ENCODE data around the gene PKP3. TPM values are rescaled to one million over a fixed set of nuclear protein-coding genes. Genes with fewer than 3 reads are reported as not detected.
"Not testable (repeated sequence)": the region's sequence is repeated elsewhere in the genome, so short reads cannot be mapped to it uniquely, and the experiment has no call there.

Gene PKP3
- total and polyA plus RNA-seq, 2 donors from 2014 or later: 1.9 to 3.6 TPM

DNA sequence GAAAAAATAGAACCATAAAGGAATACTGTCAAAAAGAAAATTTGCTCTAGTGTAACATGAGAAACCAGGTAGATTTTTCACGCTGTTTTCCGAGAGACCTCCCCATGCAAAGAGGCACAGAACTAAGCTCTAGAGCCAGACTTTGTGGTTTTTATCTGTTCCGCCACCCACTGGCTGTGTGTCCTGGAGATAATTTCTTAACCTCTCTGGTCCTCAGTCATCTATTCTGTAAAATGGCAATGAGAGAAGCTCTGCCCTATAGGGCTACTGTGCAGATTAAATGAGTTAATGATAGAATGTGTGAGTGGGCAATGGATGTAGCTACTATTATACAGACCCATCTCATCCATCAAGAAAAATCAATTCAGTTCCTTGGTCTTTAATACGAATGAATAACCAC lies 30.2 kb downstream of the PKP3 start:
- TF ChIP-seq CTCF (IDR thresholded peaks at IDR 0.05; ENCODE audit: borderline replicate concordance, extremely low read depth, insufficient read depth): no peak
- H3K9ac ChIP-seq (ENCODE audit: low read length in 3 of 3): no peak overlapping the region
- FAIRE-seq: no peak
- intact Hi-C loops (cut with DNase I): no loop called here
- no peaks in the 10 kb centered on the region for H3K4me1 ChIP-seq (ENCODE audit: control insufficient read depth in 2 of 3, insufficient read depth in 2 of 3, low read depth in 1 of 3, low read length in 3 of 3)
- DNase-seq: peak in 1 of 5 donors; percentile 1
- H3K27ac ChIP-seq (ENCODE audit: low read depth in 2 of 2, low read length in 2 of 2): no peak overlapping the region
- no peaks in the 10 kb centered on the region for H3K36me3 ChIP-seq (ENCODE audit: control insufficient read depth in 2 of 3, insufficient read depth in 3 of 3, low read length in 3 of 3)
- H3K27me3 ChIP-seq (ENCODE audit: control insufficient read depth, insufficient read depth, low read length): no peaks in the 10 kb centered on the region
- H3K9me3 ChIP-seq (ENCODE audit: control insufficient read depth in 2 of 3, insufficient read depth in 1 of 3, low read length in 3 of 3): no peaks in the 10 kb centered on the region
- no peak overlapping the region for H3K4me3 ChIP-seq (ENCODE audit: low read length in 3 of 3)

GRCh38 chr11:424766-425165 lies 30.8 kb downstream of the PKP3 start:
- H3K4me1 ChIP-seq (ENCODE audit: control insufficient read depth in 2 of 3, insufficient read depth in 2 of 3, low read depth in 1 of 3, low read length in 3 of 3); intact Hi-C loops (cut with DNase I); H3K36me3 ChIP-seq (ENCODE audit: control insufficient read depth in 2 of 3, insufficient read depth in 3 of 3, low read length in 3 of 3); H3K9me3 ChIP-seq (ENCODE audit: control insufficient read depth in 2 of 3, insufficient read depth in 1 of 3, low read length in 3 of 3); H3K27me3 ChIP-seq (ENCODE audit: control insufficient read depth, insufficient read depth, low read length); H3K27ac ChIP-seq (ENCODE audit: low read depth in 2 of 2, low read length in 2 of 2); H3K4me3 ChIP-seq (ENCODE audit: low read length in 3 of 3); H3K9ac ChIP-seq (ENCODE audit: low read length in 3 of 3); FAIRE-seq: not testable (repeated sequence)
- peak in 1 of 5 donors; percentile 26 for DNase-seq

GRCh38 chr11:425301-425700 lies 31.3 kb downstream of the PKP3 start:
- TF ChIP-seq CTCF (IDR thresholded peaks at IDR 0.05; ENCODE audit: borderline replicate concordance, extremely low read depth, insufficient read depth): no peak
- Histone ChIP-seq H3K27ac (ENCODE audit: low read depth in 2 of 2, low read length in 2 of 2) (no peak overlapping the region), H3K36me3 (ENCODE audit: control insufficient read depth in 2 of 3, insufficient read depth in 3 of 3, low read length in 3 of 3) (no peaks in the 10 kb centered on the region), H3K9ac (ENCODE audit: low read length in 3 of 3) (no peak overlapping the region), H3K4me1 (ENCODE audit: control insufficient read depth in 2 of 3, insufficient read depth in 2 of 3, low read depth in 1 of 3, low read length in 3 of 3) (no peaks in the 10 kb centered on the region), H3K9me3 (ENCODE audit: control insufficient read depth in 2 of 3, insufficient read depth in 1 of 3, low read length in 3 of 3) (no peaks in the 10 kb centered on the region), H3K27me3 (ENCODE audit: control insufficient read depth, insufficient read depth, low read length) (no peaks in the 10 kb centered on the region), H3K4me3 (ENCODE audit: low read length in 3 of 3) (no peak overlapping the region)
- DNase-seq: no peak
- intact Hi-C loops (cut with DNase I): no loop called here
- FAIRE-seq: no peak

DNA sequence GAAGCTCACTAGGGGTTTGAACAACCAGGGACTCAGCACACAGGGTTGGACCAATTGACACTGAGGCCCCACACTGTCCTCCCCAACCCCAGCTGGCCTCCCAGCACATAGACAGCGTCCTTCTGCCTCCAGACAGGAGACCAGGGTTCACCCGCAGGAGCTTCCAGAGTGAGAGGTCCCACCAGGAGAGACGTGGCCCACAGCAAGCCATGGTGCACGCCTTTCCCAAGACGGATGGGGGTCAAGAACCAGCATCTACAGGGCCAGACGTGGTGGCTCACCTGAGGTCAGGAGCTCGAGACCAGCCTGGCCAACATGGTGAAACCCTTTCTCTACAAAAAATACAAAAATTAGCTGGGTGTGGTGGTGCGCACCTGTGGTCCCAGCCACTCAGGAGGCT lies 32.8 kb downstream of the PKP3 start:
- FAIRE-seq: no peak
- no peaks in the 10 kb centered on the region for H3K4me1 ChIP-seq (ENCODE audit: control insufficient read depth in 2 of 3, insufficient read depth in 2 of 3, low read depth in 1 of 3, low read length in 3 of 3)
- no peak for TF ChIP-seq CTCF (IDR thresholded peaks at IDR 0.05; ENCODE audit: borderline replicate concordance, extremely low read depth, insufficient read depth)

More for the DNA sequence above, 32.8 kb downstream of the PKP3 start:
- Histone ChIP-seq H3K27me3 (ENCODE audit: control insufficient read depth, insufficient read depth, low read length) (no peaks in the 10 kb centered on the region), H3K36me3 (ENCODE audit: control insufficient read depth in 2 of 3, insufficient read depth in 3 of 3, low read length in 3 of 3) (no peaks in the 10 kb centered on the region), H3K9ac (ENCODE audit: low read length in 3 of 3) (no peak overlapping the region), H3K4me3 (ENCODE audit: low read length in 3 of 3) (no peak overlapping the region), H3K27ac (ENCODE audit: low read depth in 2 of 2, low read length in 2 of 2) (no peak overlapping the region), H3K9me3 (ENCODE audit: control insufficient read depth in 2 of 3, insufficient read depth in 1 of 3, low read length in 3 of 3) (no peaks in the 10 kb centered on the region)
- DNase-seq: peak in 2 of 5 donors; percentile 18 to 49
- intact Hi-C loops (cut with DNase I): no loop called here
